Stimulated activated naive CD4-positive, alpha-beta T cell treated with Interleukin-2 at 50 U/mL for 16 hours (primary cell): ENCODE results near the gene CCN5.
"Not testable (repeated sequence)": the region's sequence is repeated elsewhere in the genome, so short reads cannot be mapped to it uniquely, and the experiment has no call there.

Experiments
- DNase-seq: peaks from one replicate; lab custom pipeline; 2025; lab: John Stamatoyannopoulos, UW

Gene CCN5

GRCh38 chr20:44759595-44759994 is 44.4 kb downstream of the CCN5 start:
- no peak for DNase-seq

- DNase-seq: no peak
Observed at GRCh38 chr20:44761423-44761822, 46.3 kb downstream of the CCN5 start.

- no peak for DNase-seq
Observed at GRCh38 chr20:44762466-44763140, 47.4 kb downstream of the CCN5 start.

- DNase-seq: not testable (repeated sequence)
Observed at GRCh38 chr20:44763798-44764197, 48.6 kb downstream of the CCN5 start.

- no peak for DNase-seq
Observed at GRCh38 chr20:44765091-44765490, 49.9 kb downstream of the CCN5 start.

- DNase-seq: no peak
Observed at GRCh38 chr20:44765701-44766347, 50.7 kb downstream of the CCN5 start.

- no peak for DNase-seq
Observed at GRCh38 chr20:44768256-44768655, 53.1 kb downstream of the CCN5 start.

- DNase-seq: no peak
Observed at GRCh38 chr20:44768854-44769480, 53.8 kb downstream of the CCN5 start.

- no peak for DNase-seq
Observed at GRCh38 chr20:44769481-44769863, 54.3 kb downstream of the CCN5 start.

GRCh38 chr20:44770484-44771171 is 55.5 kb downstream of the CCN5 start:
- DNase-seq: no peak

- no peak for DNase-seq
Observed at GRCh38 chr20:44771172-44771535, 56.0 kb downstream of the CCN5 start.

- DNase-seq: no peak
Observed at GRCh38 chr20:44772636-44773035, 57.5 kb downstream of the CCN5 start.

- no peak for DNase-seq
Observed at GRCh38 chr20:44773070-44773829, 58.1 kb downstream of the CCN5 start.

GRCh38 chr20:44776980-44777379 is 61.8 kb downstream of the CCN5 start:
- DNase-seq: no peak
